DOHH2 (cell line): Measurements from ENCODE around the gene TNFAIP8L2.

Source experiments
- CTCF ChIP-seq: fragments of 200-600 bp; sonication (generic); IDR thresholded peaks from one replicate; pipeline ENCODE4 v1.5.1; 2014; ENCODE audit warnings: antibody characterized with exemption, mild to moderate bottlenecking, low read depth, low read length; ENCODE audit not compliant: poor library complexity, severe bottlenecking
- EZH2phosphoT487 ChIP-seq: fragments of 200-600 bp; sonication (generic); IDR thresholded peaks from 2 replicates; pipeline ENCODE4 v1.6.1; 2017; ENCODE audit warnings: borderline replicate concordance, mild to moderate bottlenecking, antibody characterized with exemption, low read length, moderate library complexity, mixed read lengths

- peak; percentile 45 for TF ChIP-seq CTCF
- no peak for TF ChIP-seq EZH2phosphoT487
Observed at GRCh38 chr1:151135433-151136385, 20.7 kb upstream of the TNFAIP8L2 start.
